Gastrocnemius medialis (tissue), 4 donors: ENCODE results near the gene BAMBI. TPM values are rescaled to one million over a fixed set of nuclear protein-coding genes. Genes with fewer than 3 reads are reported as not detected.

ENCODE experiments used
- ATAC-seq, 2 donors: fragments of 150-250 bp; one replicate each; pipeline ENCODE4 v1.9.1; 2016
- DNase-seq, 2 donors: peaks; one replicate each; pipeline ENCODE4 v3.0.0-alpha.2; 2019
- H3K27ac ChIP-seq, 4 donors: fragments of 200-600 bp; sonication (generic); 1 replicate in 1 of 4; 2 replicates in 3 of 4; pipeline ENCODE4 v1.5.1; 2016 to 2018; ENCODE audit warnings: mild to moderate bottlenecking in 2 of 4, moderate library complexity in 1 of 4
- H3K27me3 ChIP-seq, 3 donors: fragments of 200-600 bp; sonication (generic) in 2 of 3; 1 replicate in 1 of 3; 2 replicates in 2 of 3; pipeline versions ENCODE4 v1.5.1 to v1.6.0; 2016 to 2019; ENCODE audit warnings: mild to moderate bottlenecking in 1 of 3, moderate library complexity in 1 of 3
- H3K36me3 ChIP-seq, 2 donors: fragments of 200-600 bp; sonication (generic) in 1 of 2; one replicate each; pipeline ENCODE4 v1.5.1; 2017 to 2018
- H3K4me1 ChIP-seq, 2 donors: fragments of 200-600 bp; sonication (generic) in 1 of 2; one replicate each; pipeline ENCODE4 v1.5.1; 2016 to 2017; ENCODE audit warnings: mild to moderate bottlenecking in 2 of 2
- H3K4me3 ChIP-seq, 4 donors: fragments of 200-600 bp; sonication (generic) in 3 of 4; 1 replicate in 1 of 4; 2 replicates in 3 of 4; pipeline ENCODE4 v1.5.1; 2016 to 2019; ENCODE audit warnings: mild to moderate bottlenecking in 2 of 4
- H3K9me3 ChIP-seq, 3 donors: fragments of 200-600 bp; sonication (generic) in 2 of 3; 1 replicate in 1 of 3; 2 replicates in 2 of 3; pipeline ENCODE4 v1.5.1; 2016 to 2019
- POLR2A ChIP-seq, 2 donors: fragments of 450-650 bp; IDR thresholded peaks; one replicate each; pipeline ENCODE4 v1.6.1; 2017; ENCODE audit warnings: antibody characterized with exemption in 2 of 2, mild to moderate bottlenecking in 2 of 2, moderate library complexity in 2 of 2
- in situ Hi-C, 4 donors: fragments of 200-750 bp; cut with MboI; loops; one replicate each; pipeline versions ENCODE4 v1.15.0 to v1.8.0; 2017; ENCODE audit warnings: low sequenced_read_pairs in 4 of 4
- intact Hi-C: fragments of 100-400 bp; cut with DNase I; formaldehyde crosslinking; loops from one replicate; pipeline ENCODE4 v1.15.1; 2023; ENCODE audit warnings: low total_unique reads
- total RNA-seq, 4 donors: library from RNA; depleted of rRNA; stranded (reverse); fragments of >200 nt; gene quantifications; one replicate each; pipeline versions ENCODE4 v1.1.0 to v1.2.3, GENCODE V29; 2016
- TF ChIP-seq, protein P1 (sequence below), 5 experiments: fragments of 450-650 bp in 3 of 5; fragments of 200-600 bp in 2 of 5; sonication (generic) in 2 of 5; IDR thresholded peaks in 4 of 5; conservative IDR thresholded peaks in 1 of 5; 1 replicate in 4 of 5; 2 replicates in 1 of 5; pipeline ENCODE4 v1.5.1; 2016 to 2019; ENCODE audit warnings: antibody characterized with exemption in 5 of 5, mild to moderate bottlenecking in 3 of 5, moderate library complexity in 3 of 5

BAMBI gene
- total RNA-seq, 4 donors from 2014 or later = 0.31 to 1.8 (median 0.82) TPM; not detected in 1

DNA sequence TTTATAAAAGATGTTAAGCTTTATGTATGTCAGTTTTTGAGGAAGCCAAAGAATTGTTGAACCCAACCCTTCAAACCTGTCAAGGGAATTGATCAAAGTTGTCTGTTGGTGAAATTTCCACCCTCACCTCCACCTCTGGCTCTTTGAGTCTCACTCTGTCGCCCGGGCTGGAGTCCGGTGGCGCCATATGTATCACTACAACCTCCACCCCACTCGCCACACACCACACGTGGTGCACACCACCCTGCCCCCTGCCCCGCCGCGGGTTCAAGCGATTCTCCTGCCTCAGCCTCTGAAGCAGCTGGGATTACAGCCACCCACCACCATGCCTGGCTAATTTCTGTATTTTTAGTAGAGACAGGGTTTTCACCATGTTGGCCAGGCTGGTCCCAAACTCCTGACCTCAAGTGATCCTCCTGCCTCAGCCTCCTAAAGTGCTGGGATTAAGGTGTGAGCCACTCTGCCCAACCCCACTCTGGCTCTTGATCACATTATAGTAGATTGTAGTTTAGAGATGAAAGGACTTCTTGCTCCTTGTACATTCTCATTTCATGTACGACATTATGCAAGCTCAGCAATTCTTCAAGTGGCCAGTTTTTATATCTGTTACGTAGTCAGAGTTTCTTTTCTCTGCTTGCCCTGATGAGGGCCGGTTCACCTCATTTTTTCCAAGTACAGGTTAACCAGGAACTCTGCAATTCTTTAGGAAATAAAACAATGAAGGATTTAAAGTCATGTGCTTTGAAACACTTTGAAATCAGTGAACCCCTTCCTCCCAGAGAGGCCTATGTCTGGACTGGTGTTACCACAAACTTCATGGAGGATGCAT, 7.0 kb downstream of the BAMBI start:
- Histone ChIP-seq H3K36me3 (no peaks in the 10 kb centered on the region), H3K27ac (no peak overlapping the region), H3K4me1 (peaks cover 0 to 5% of the 10 kb centered on the region in 2 donors), H3K27me3 (peaks cover 0 to 4% (median 0%) of the 10 kb centered on the region in 3 donors), H3K9me3 (no peaks in the 10 kb centered on the region), H3K4me3 (no peak overlapping the region)
- no peak for DNase-seq
- intact Hi-C loops = no loop called here
- TF ChIP-seq POLR2A (IDR thresholded peaks at IDR 0.05) = no peak
- TF ChIP-seq, protein P1, sequence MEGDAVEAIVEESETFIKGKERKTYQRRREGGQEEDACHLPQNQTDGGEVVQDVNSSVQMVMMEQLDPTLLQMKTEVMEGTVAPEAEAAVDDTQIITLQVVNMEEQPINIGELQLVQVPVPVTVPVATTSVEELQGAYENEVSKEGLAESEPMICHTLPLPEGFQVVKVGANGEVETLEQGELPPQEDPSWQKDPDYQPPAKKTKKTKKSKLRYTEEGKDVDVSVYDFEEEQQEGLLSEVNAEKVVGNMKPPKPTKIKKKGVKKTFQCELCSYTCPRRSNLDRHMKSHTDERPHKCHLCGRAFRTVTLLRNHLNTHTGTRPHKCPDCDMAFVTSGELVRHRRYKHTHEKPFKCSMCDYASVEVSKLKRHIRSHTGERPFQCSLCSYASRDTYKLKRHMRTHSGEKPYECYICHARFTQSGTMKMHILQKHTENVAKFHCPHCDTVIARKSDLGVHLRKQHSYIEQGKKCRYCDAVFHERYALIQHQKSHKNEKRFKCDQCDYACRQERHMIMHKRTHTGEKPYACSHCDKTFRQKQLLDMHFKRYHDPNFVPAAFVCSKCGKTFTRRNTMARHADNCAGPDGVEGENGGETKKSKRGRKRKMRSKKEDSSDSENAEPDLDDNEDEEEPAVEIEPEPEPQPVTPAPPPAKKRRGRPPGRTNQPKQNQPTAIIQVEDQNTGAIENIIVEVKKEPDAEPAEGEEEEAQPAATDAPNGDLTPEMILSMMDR (IDR thresholded peaks at IDR 0.05 in 4 of 5, conservative IDR thresholded peaks at IDR 0.05 in 1 of 5) = no peak
- ATAC-seq = no peak
- in situ Hi-C loops = loop anchor here in 1 of 4 donors (10.0 kb wide), 1 partner anchor 300 kb away; no protein-coding TSS in a partner anchor

DNA sequence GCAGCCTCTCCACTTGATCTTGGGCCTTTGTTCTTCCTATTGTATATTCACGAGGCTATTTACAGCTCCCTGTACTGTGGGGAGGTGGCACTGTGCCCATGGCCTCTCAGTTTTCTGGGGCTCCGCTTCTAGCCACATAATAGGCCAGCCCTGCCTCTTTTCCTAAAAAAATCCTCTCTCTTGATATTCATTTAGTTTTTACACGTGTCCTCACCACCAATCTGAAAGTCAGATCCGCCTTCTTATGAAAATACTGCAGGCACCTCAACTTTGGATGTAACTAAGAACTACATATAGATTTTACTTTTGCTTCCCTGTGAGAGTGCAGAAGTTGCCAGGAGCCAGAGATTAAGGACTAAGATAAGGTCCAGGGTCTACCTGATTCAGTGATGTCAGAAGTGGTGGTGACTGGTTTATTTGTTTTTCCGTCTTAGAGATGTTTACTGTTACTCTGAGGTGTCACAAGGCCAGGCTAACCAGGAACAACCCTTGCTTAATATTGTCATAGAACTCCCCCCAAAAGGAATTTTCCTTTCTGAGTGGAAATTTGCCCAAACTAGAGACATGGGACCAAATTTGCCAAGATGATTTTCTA, 7.8 kb downstream of the BAMBI start:
- no peaks in the 10 kb centered on the region for H3K9me3 ChIP-seq
- intact Hi-C loops = no loop called here
- H3K27ac ChIP-seq = no peak overlapping the region
- peaks cover 0 to 4% (median 0%) of the 10 kb centered on the region in 3 donors for H3K27me3 ChIP-seq
- no peaks in the 10 kb centered on the region for H3K4me1 ChIP-seq
- H3K4me3 ChIP-seq = no peak overlapping the region
- ATAC-seq = no peak
- in situ Hi-C loops = loop anchor here in 1 of 4 donors (10.0 kb wide), 1 partner anchor 300 kb away; no protein-coding TSS in a partner anchor
- H3K36me3 ChIP-seq = no peaks in the 10 kb centered on the region
- no peak for DNase-seq
- TF ChIP-seq POLR2A (IDR thresholded peaks at IDR 0.05) = no peak
- TF ChIP-seq, protein P1 (IDR thresholded peaks at IDR 0.05 in 4 of 5, conservative IDR thresholded peaks at IDR 0.05 in 1 of 5) = no peak

DNA sequence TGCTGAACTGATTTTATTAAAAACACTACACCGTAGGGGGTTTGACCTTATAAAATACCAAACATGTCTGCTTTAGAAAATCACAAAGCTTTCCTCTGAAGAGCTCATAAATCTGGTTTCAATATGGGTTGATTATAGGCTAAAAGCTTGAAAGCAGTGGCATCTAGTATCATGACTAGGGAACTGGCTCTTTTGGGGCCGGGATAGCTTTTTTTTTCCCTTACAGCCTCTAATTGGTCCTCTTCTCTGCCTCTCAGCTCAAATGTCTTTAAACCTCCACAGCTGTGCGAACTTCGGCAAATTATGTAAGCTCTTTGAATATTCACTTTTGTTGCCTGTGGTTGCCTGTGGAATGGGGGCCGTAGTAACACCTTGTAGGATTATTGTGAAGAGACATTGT, 8.4 kb downstream of the BAMBI start:
- intact Hi-C loops = no loop called here

DNA sequence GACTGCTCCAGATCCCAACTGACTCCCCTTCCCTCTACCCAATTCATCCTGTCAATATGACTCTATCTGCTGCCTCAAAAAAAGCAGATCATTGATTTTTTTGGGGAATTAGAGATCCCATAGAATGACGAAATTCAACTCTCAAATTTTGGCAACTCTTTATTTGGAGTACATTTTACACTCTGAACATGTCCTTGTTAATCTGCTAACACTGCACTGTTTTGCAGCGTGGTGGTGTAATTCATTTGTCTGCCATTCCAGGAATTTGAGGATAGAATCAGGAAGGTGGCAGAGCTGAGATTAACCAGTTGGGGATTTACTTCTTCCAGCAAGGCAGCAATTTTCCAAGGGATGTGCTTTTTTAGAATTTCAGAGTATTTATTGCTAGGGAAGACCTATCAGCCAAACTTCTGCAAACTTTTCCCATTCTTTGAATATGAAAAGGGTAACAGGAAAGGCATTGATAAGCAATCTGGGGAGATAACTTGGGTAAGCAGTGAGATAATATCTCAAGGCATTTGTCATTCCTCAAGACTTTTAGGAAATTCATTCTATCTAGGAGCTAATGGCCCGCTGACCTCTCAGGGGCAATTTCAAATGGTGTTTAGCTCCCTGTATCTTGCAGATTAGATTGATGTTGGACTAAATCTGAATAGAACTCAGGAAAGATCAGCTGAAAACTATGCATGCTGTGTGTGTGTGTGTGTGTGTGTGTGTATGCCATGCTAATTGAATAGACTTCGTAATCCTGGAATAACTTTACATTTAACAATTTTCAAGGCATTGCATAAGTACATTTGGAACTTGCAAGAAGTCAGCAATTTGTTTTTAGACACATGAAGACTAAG, 9.7 kb downstream of the BAMBI start:
- Histone ChIP-seq H3K27me3 (peaks cover 0 to 1% (median 0%) of the 10 kb centered on the region in 3 donors), H3K4me1 (no peaks in the 10 kb centered on the region), H3K9me3 (no peaks in the 10 kb centered on the region), H3K27ac (no peak overlapping the region), H3K4me3 (no peak overlapping the region), H3K36me3 (no peaks in the 10 kb centered on the region)
- no peak for DNase-seq
- intact Hi-C loops = no loop called here
- in situ Hi-C loops = loop anchor here in 1 of 4 donors (10.0 kb wide), 1 partner anchor 298 kb away; no protein-coding TSS in a partner anchor
- TF ChIP-seq, protein P1 (IDR thresholded peaks at IDR 0.05 in 4 of 5, conservative IDR thresholded peaks at IDR 0.05 in 1 of 5) = no peak
- no peak for TF ChIP-seq POLR2A (IDR thresholded peaks at IDR 0.05)
- ATAC-seq = no peak

More for the DNA sequence above, 8.4 kb downstream of the BAMBI start:
- H3K9me3 ChIP-seq = no peaks in the 10 kb centered on the region
- no peak for DNase-seq
- no peaks in the 10 kb centered on the region for H3K4me1 ChIP-seq
- TF ChIP-seq, protein P1 (IDR thresholded peaks at IDR 0.05 in 4 of 5, conservative IDR thresholded peaks at IDR 0.05 in 1 of 5) = no peak
- no peak for TF ChIP-seq POLR2A (IDR thresholded peaks at IDR 0.05)
- peaks cover 0 to 4% (median 0%) of the 10 kb centered on the region in 3 donors for H3K27me3 ChIP-seq
- no peaks in the 10 kb centered on the region for H3K36me3 ChIP-seq
- ATAC-seq = no peak
- H3K4me3 ChIP-seq = no peak overlapping the region
- in situ Hi-C loops = loop anchor here in 1 of 4 donors (10.0 kb wide), 1 partner anchor 299 kb away; no protein-coding TSS in a partner anchor
- H3K27ac ChIP-seq = no peak overlapping the region
